NCI-H128 (cell line): Measurements from ENCODE around the gene LHX6.

Experiments
- DNase-seq: peaks from one replicate; lab custom pipeline; 2025; ENCODE audit not compliant: unreplicated experiment; lab: John Stamatoyannopoulos, UW

Gene LHX6

GRCh38 chr9:122236681-122237080 is 7.9 kb upstream of the LHX6 start:
- no peak for DNase-seq

GRCh38 chr9:122234022-122234748 is 5.4 kb upstream of the LHX6 start:
- no peak for DNase-seq

- no peak for DNase-seq
These were observed 4.1 kb upstream of the LHX6 start for GRCh38 chr9:122232796-122233306.

GRCh38 chr9:122229485-122229837 is 704 bp upstream of the LHX6 start:
- no peak for DNase-seq

GRCh38 chr9:122228191-122228567 is 578 bp downstream of the LHX6 start:
- DNase-seq = no peak

- no peak for DNase-seq
These were observed 1.2 kb downstream of the LHX6 start for GRCh38 chr9:122227575-122227900.

GRCh38 chr9:122226758-122227574 is 1.8 kb downstream of the LHX6 start:
- DNase-seq = no peak

- DNase-seq = no peak
These were observed 2.5 kb downstream of the LHX6 start for GRCh38 chr9:122226142-122226757.

- DNase-seq = no peak
These were observed 3.2 kb downstream of the LHX6 start for GRCh38 chr9:122225312-122226141.

- DNase-seq = no peak
These were observed 5.3 kb downstream of the LHX6 start for GRCh38 chr9:122223435-122223834.

- DNase-seq = no peak
These were observed 6.0 kb downstream of the LHX6 start for GRCh38 chr9:122222791-122223190.

- DNase-seq = no peak
These were observed 7.5 kb downstream of the LHX6 start for GRCh38 chr9:122221183-122221811.

GRCh38 chr9:122220673-122221182 is 8.0 kb downstream of the LHX6 start:
- no peak for DNase-seq

- no peak for DNase-seq
These were observed 8.7 kb downstream of the LHX6 start for GRCh38 chr9:122219856-122220672.

GRCh38 chr9:122218935-122219855 is 9.6 kb downstream of the LHX6 start:
- DNase-seq = no peak

GRCh38 chr9:122218071-122218934 is 10.5 kb downstream of the LHX6 start:
- DNase-seq = no peak

GRCh38 chr9:122217640-122218039 is 11.1 kb downstream of the LHX6 start:
- DNase-seq = no peak
